Measurements from ENCODE around the gene PAN3.

DNA sequence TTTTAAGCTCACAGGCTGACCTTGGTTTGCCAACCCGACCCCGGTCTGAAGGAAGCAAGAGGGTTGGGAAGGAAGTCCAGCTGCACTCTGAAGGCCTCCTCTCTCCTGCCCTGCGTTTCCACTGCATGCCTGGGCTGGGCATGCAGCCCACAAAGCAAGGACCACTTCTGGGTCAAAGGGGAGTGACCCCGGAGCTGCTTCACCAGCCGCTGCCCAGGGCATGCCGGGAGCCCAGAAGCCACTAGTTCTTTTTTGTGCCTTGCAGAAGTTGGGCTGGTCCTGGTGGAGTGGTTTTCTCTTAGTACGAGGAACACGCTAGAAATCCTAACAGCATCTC, 189.9 kb downstream of the PAN3 start:
- TF ChIP-seq, protein P1, sequence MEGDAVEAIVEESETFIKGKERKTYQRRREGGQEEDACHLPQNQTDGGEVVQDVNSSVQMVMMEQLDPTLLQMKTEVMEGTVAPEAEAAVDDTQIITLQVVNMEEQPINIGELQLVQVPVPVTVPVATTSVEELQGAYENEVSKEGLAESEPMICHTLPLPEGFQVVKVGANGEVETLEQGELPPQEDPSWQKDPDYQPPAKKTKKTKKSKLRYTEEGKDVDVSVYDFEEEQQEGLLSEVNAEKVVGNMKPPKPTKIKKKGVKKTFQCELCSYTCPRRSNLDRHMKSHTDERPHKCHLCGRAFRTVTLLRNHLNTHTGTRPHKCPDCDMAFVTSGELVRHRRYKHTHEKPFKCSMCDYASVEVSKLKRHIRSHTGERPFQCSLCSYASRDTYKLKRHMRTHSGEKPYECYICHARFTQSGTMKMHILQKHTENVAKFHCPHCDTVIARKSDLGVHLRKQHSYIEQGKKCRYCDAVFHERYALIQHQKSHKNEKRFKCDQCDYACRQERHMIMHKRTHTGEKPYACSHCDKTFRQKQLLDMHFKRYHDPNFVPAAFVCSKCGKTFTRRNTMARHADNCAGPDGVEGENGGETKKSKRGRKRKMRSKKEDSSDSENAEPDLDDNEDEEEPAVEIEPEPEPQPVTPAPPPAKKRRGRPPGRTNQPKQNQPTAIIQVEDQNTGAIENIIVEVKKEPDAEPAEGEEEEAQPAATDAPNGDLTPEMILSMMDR (conservative IDR thresholded peaks at IDR 0.05 in 1 of 2, IDR thresholded peaks at IDR 0.05 in 1 of 2; ENCODE audit: low read depth in 1 of 2, low read length in 2 of 2), result no peak
- TF ChIP-seq EZH2 (IDR thresholded peaks at IDR 0.05; ENCODE audit: low read length, missing control alignments), result no peak
